ENCODE measurements around the gene STARD3NL. TPM values are rescaled to one million over a fixed set of nuclear protein-coding genes. Genes with fewer than 3 reads are reported as not detected.

Gene STARD3NL
- total RNA-seq, 4 donors from 2014 or later = 4.1 to 22.1 (median 17.9) TPM

DNA sequence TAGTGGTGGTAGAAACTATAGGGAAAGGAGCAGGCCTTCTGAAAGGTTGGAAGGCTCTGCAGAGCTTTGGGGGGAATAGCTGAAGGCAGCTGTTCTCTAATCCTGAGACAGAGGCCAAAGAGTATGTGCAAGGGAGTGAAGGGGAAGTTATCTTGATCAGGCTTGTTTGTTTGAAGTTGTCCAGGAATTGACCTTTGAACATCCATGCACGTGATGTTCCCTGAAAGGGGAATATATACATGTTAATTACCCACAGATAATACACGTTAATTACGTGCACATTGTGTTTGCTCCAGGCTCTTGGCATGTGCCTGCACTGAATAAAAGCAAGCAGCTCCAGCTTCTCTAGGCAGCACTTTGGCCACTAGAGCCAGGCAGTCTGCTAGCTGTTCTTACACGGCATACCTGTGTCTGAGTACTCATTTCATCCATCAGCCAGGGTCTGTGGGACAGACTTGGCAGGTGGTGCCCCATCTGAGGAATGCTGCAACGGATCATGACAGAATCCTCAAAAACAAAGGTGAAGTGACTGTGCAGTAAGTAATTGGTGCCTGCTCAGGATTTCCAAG lies 18.0 kb upstream of the STARD3NL start:
- no peak overlapping the region for H3K27ac ChIP-seq
- no peaks in the 10 kb centered on the region for H3K9me3 ChIP-seq
- TF ChIP-seq, protein P1, sequence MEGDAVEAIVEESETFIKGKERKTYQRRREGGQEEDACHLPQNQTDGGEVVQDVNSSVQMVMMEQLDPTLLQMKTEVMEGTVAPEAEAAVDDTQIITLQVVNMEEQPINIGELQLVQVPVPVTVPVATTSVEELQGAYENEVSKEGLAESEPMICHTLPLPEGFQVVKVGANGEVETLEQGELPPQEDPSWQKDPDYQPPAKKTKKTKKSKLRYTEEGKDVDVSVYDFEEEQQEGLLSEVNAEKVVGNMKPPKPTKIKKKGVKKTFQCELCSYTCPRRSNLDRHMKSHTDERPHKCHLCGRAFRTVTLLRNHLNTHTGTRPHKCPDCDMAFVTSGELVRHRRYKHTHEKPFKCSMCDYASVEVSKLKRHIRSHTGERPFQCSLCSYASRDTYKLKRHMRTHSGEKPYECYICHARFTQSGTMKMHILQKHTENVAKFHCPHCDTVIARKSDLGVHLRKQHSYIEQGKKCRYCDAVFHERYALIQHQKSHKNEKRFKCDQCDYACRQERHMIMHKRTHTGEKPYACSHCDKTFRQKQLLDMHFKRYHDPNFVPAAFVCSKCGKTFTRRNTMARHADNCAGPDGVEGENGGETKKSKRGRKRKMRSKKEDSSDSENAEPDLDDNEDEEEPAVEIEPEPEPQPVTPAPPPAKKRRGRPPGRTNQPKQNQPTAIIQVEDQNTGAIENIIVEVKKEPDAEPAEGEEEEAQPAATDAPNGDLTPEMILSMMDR (IDR thresholded peaks at IDR 0.05) = no peak
- TF ChIP-seq POLR2A (IDR thresholded peaks at IDR 0.05) = no peak
- peaks cover 0 to 2% (median 0%) of the 10 kb centered on the region in 4 donors for H3K27me3 ChIP-seq
- 16 to 42% methylated on average over 3 to 4 of the region's 5 CpGs for WGBS, 2 donors
- H3K4me1 ChIP-seq = no peaks in the 10 kb centered on the region
- no peaks in the 10 kb centered on the region for H3K36me3 ChIP-seq
- H3K4me3 ChIP-seq = no peak overlapping the region
- intact Hi-C loops (cut with DNase I) = no loop called here
- no peak for DNase-seq

DNA sequence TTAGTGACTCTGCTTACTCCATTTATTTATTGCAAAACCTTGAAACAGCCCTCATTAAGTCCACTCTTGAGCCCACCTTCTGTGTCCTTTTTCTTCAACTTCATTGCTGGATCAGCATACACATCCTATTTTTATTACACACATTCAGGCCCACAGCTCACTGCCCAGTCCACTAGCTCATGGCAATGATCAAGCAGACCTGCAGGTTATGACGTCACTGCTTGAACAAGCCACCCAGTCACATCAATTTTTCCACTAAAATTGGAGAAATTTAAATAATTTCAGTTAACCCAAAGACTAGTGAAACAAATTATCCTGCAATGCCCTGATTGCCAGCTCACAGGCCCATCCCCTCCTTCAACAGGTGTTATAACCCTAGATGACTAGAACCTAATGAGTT lies 16.0 kb upstream of the STARD3NL start:
- Histone ChIP-seq H3K9me3 (no peaks in the 10 kb centered on the region), H3K27me3 (no peaks in the 10 kb centered on the region), H3K27ac (no peak overlapping the region), H3K4me3 (no peak overlapping the region), H3K4me1 (no peaks in the 10 kb centered on the region), H3K36me3 (no peaks in the 10 kb centered on the region)
- WGBS, 2 donors = 45 to 71% methylated on average over 1 of the region's 1 CpG
- DNase-seq = no peak
- intact Hi-C loops (cut with DNase I) = no loop called here
- no peak for TF ChIP-seq POLR2A (IDR thresholded peaks at IDR 0.05)
- TF ChIP-seq, protein P1 (IDR thresholded peaks at IDR 0.05) = no peak

DNA sequence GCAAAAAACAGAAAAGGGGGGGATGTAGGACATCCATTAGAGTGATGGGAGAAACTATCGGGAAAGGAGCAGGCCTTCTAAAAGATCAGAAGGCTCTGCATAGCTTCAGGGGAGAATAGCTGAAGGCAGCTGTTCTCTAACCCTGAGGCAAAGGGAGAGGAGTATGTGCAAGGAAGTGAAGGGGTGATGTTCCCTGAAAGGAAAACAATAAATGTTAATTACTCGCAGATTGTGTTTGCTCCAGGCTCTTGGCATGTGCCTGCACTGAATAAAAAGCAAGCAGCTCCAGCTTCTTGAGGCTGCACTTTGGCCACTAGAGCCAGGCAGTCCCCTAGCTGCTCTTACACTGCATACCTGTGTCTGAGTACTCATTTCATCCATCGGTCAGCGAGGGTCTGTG lies 14.4 kb upstream of the STARD3NL start:
- 81% methylated on average over 3 to 4 of the region's 4 CpGs for WGBS, 2 donors
- Histone ChIP-seq H3K27me3 (no peaks in the 10 kb centered on the region), H3K36me3 (no peaks in the 10 kb centered on the region), H3K9me3 (no peaks in the 10 kb centered on the region), H3K4me3 (no peak overlapping the region), H3K4me1 (no peaks in the 10 kb centered on the region), H3K27ac (no peak overlapping the region)
- no peak for DNase-seq
- TF ChIP-seq, protein P1 (IDR thresholded peaks at IDR 0.05) = no peak
- TF ChIP-seq POLR2A (IDR thresholded peaks at IDR 0.05) = no peak
- intact Hi-C loops (cut with DNase I) = no loop called here

DNA sequence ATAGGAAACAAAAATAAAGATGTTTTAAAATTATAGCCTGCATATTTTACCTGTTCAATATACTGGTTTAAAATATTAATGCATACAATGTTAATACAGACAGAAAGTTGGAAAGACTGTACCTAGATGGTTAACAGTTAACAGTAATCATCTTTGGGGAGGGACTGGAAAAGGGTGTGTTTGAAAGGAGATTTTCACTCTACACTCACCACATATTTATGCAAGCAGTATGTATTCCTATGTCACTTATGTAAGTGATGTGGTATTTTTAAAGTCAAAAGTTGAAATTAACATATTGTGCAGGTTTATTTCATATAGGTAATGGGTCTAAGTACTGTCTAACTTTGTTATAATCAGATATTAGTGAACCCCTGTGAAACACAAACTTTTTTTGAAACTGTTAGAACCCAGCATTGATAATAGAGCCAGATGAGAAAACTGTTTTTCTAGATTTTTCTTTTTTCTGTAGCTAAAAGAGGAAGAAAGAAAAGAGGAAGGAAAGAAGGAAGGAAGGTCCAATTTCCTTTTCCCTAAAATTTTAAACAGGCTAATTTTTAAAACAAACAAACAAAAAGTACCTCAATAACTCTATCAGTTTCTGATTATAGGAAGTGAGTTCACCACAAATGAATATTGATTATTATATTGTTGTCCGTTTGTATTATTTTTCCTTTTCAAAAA lies 9.0 kb upstream of the STARD3NL start:
- Histone ChIP-seq H3K27me3 (no peaks in the 10 kb centered on the region), H3K4me1 (peaks cover 0 to 15% (median 8%) of the 10 kb centered on the region in 3 donors), H3K4me3 (no peak overlapping the region), H3K36me3 (no peaks in the 10 kb centered on the region), H3K27ac (peak overlapping the region in 1 of 4 donors; percentile 27), H3K9me3 (no peaks in the 10 kb centered on the region)
- intact Hi-C loops (cut with DNase I) = no loop called here
- TF ChIP-seq, protein P1 (IDR thresholded peaks at IDR 0.05) = no peak
- no peak for TF ChIP-seq POLR2A (IDR thresholded peaks at IDR 0.05)
- no peak for DNase-seq
- WGBS, 2 donors = 71 to 73% methylated on average over 1 of the region's 1 CpG

DNA sequence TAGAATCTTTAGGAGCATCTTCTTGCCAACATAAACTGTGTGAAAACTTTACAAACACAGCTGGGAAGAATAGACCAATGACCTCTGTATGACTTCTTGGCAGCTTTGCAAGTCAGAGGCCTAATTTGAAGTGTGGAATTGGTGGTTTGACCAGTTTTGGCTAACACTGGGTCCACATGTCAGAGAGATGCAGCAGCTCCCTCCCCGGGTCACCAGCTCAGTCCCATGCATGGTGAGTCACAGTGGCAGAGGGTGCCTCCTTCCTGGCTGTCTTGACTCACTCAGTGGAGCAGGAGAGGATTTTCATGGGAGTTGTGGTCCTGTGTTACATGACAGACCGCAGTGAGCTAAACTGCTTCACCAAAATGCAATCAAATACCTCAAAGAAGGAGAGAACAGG lies 8.2 kb upstream of the STARD3NL start:
- intact Hi-C loops (cut with DNase I) = no loop called here
- 46 to 57% methylated on average over 1 to 2 of the region's 2 CpGs for WGBS, 2 donors
- no peaks in the 10 kb centered on the region for H3K9me3 ChIP-seq
- no peaks in the 10 kb centered on the region for H3K27me3 ChIP-seq
- H3K4me1 ChIP-seq = peaks cover 0 to 15% (median 8%) of the 10 kb centered on the region in 3 donors
- H3K4me3 ChIP-seq = no peak overlapping the region
- no peaks in the 10 kb centered on the region for H3K36me3 ChIP-seq
- peak overlapping the region in 2 of 4 donors; percentile 27 to 33 for H3K27ac ChIP-seq
- DNase-seq = no peak
- no peak for TF ChIP-seq POLR2A (IDR thresholded peaks at IDR 0.05)
- TF ChIP-seq, protein P1 (IDR thresholded peaks at IDR 0.05) = no peak

All from esophagus squamous epithelium (tissue), 5 donors.